Activated naive CD4-positive, alpha-beta T cell treated with anti-CD3 and anti-CD28 coated beads, Interleukin-2, amount 10 ng/mL, durations not matched to agents 7 days and 5 days (primary cell): Measurements from ENCODE around the gene LRTM1.

Experiments used
- CTCF ChIA-PET: fragments of 350-600 bp; sonication (Branson Sonifier 250); formaldehyde crosslinking; loops from one replicate; lab custom pipeline; 2021; ENCODE audit warnings: antibody characterized with exemption; lab: Charles Lee
- DNase-seq: peaks from one replicate; pipeline ENCODE4 v3.0.0-alpha.2; 2020
- H3K27ac Mint-ChIP-seq: one replicate; pipeline ENCODE4 v1.8.0; 2021; ENCODE audit warnings: mild to moderate bottlenecking, moderate library complexity, mixed read lengths
- H3K27me3 Mint-ChIP-seq: one replicate; pipeline ENCODE4 v1.8.0; 2021; ENCODE audit warnings: mild to moderate bottlenecking, mixed read lengths
- H3K36me3 Mint-ChIP-seq: one replicate; pipeline ENCODE4 v1.8.0; 2021; ENCODE audit warnings: mixed read lengths
- H3K4me1 Mint-ChIP-seq: one replicate; pipeline ENCODE4 v1.8.0; 2021; ENCODE audit warnings: mixed read lengths
- H3K4me3 Mint-ChIP-seq: one replicate; pipeline ENCODE4 v1.8.0; 2021; ENCODE audit warnings: mild to moderate bottlenecking, moderate library complexity, mixed read lengths
- H3K9me3 Mint-ChIP-seq: one replicate; pipeline ENCODE4 v1.8.0; 2021; ENCODE audit warnings: mixed read lengths

The LRTM1 gene

GRCh38 chr3:54870423-54870822 lies 57.4 kb downstream of the LRTM1 start:
- CTCF ChIA-PET = no interaction called here
- Mint-ChIP-seq H3K4me3 (no peak overlapping the region), H3K9me3 (no peaks in the 10 kb centered on the region), H3K27ac (no peak overlapping the region), H3K27me3 (no peaks in the 10 kb centered on the region), H3K4me1 (no peaks in the 10 kb centered on the region), H3K36me3 (no peaks in the 10 kb centered on the region)
- DNase-seq = no peak
